ENCODE results near the gene TLX2. TPM values are rescaled to one million over a fixed set of nuclear protein-coding genes. Genes with fewer than 3 reads are reported as not detected.

Gene TLX2
- total and polyA plus RNA-seq, 2 of the 13 experiments (the other 11 are each of a cell fraction or from before 2014, with no cell fraction given) = 0.05 to 0.20 TPM

- TF ChIP-seq TARDBP (CRISPR knock-in tag; IDR thresholded peaks at IDR 0.05) (no peak; the same call in 1 of the 2 replicates), ZNF569 (CRISPR knock-in tag; IDR thresholded peaks at IDR 0.05; ENCODE audit: borderline replicate concordance) (peak; percentile 86; the same call in 1 of the 2 replicates), NR1H2 (CRISPR knock-in tag; IDR thresholded peaks at IDR 0.05; ENCODE audit: borderline replicate concordance, low read depth) (no peak; the same call in 1 of the 2 replicates), ZMAT3 (CRISPR knock-in tag; conservative IDR thresholded peaks at IDR 0.05) (peak; percentile 36; the same call in 1 of the 2 replicates), GTF3A (CRISPR knock-in tag; conservative IDR thresholded peaks at IDR 0.05) (peak; percentile 89), FLYWCH1 (CRISPR knock-in tag; IDR thresholded peaks at IDR 0.05) (no peak), TCF12 (IDR thresholded peaks at IDR 0.05) (no peak), TCF12 (CRISPR knock-in tag; IDR thresholded peaks at IDR 0.05) (no peak; the same call in 1 of the 2 replicates), ZNF550 (CRISPR knock-in tag; IDR thresholded peaks at IDR 0.05; ENCODE audit: borderline replicate concordance) (0 out of 2 replicates have a peak, but pooled peaks have one; percentile 15), RAD21 (CRISPR knock-in tag; IDR thresholded peaks at IDR 0.05) (peak; percentile 89), CREM (IDR thresholded peaks at IDR 0.05) (peak; percentile 61; the same call in 1 of the 2 replicates), CREM (CRISPR knock-in tag; IDR thresholded peaks at IDR 0.05) (no peak), ARID5B (CRISPR knock-in tag; IDR thresholded peaks at IDR 0.05) (peak; percentile 46; the same call in 1 of the 2 replicates), CENPX (CRISPR knock-in tag; IDR thresholded peaks at IDR 0.05) (no peak), TBL1XR1 (IDR thresholded peaks at IDR 0.05; ENCODE audit: borderline replicate concordance, low read length, partially characterized antibody) (peak; percentile 29), POLR2AphosphoS5 (IDR thresholded peaks at IDR 0.05; ENCODE audit: low read depth, low read length) (peak; percentile 74), MATR3 (CRISPR knock-in tag; IDR thresholded peaks at IDR 0.05) (no peak), ATF1 (CRISPR knock-in tag; IDR thresholded peaks at IDR 0.05) (no peak), MED1 (CRISPR knock-in tag; IDR thresholded peaks at IDR 0.05) (peak; percentile 82), ZZZ3 (CRISPR knock-in tag; IDR thresholded peaks at IDR 0.05; ENCODE audit: borderline replicate concordance) (peak; percentile 74), ZEB1 (IDR thresholded peaks at IDR 0.05; ENCODE audit: insufficient replicate concordance, low read depth) (no peak), MLXIP (CRISPR knock-in tag; IDR thresholded peaks at IDR 0.05; ENCODE audit: borderline replicate concordance) (no peak), BCL6 (CRISPR knock-in tag; IDR thresholded peaks at IDR 0.05) (peak; percentile 64), ZNF891 (CRISPR knock-in tag; IDR thresholded peaks at IDR 0.05) (peak; percentile 83; the same call in 1 of the 2 replicates), GFI1 (CRISPR knock-in tag; IDR thresholded peaks at IDR 0.05; ENCODE audit: borderline replicate concordance) (no peak), ZNF263 (CRISPR knock-in tag; IDR thresholded peaks at IDR 0.05) (peak; percentile 76)
These were observed 6.9 kb upstream of the TLX2 start, which contains the start of gene PCGF1 (continued) for GRCh38 chr2:74507145-74507925.

All from HepG2 (cell line).